ENCODE data around the gene GJA4. TPM values are rescaled to one million over a fixed set of nuclear protein-coding genes. Genes with fewer than 3 reads are reported as not detected.

Gene GJA4
- total RNA-seq (2014; rRNA removed; shearing (Covaris generic); ENCODE audit: low replicate concordance) = not detected in 2 replicates

GRCh38 chr1:34792868-34793727 lies at the start of gene GJA4:
TSS of gene GJA4 (plus strand) at chr1:34792999. CDS start at chr1:34794214, 1,215 bp downstream.
- no peaks in the 10 kb centered on the region for H3K36me3 ChIP-seq
- DNase-seq = no peak
- no peaks in the 10 kb centered on the region for H3K27me3 ChIP-seq
- H3K9me3 ChIP-seq = no peaks in the 10 kb centered on the region
- H3K4me3 ChIP-seq = no peak within 1 kb of the TSS

GRCh38 chr1:34743775-34744174 lies 49.0 kb upstream of the GJA4 start:
- Histone ChIP-seq H3K4me3 (no peak overlapping the region), H3K36me3 (no peaks in the 10 kb centered on the region), H3K27me3 (no peaks in the 10 kb centered on the region), H3K9me3 (no peaks in the 10 kb centered on the region)
- no peak for DNase-seq

- Histone ChIP-seq H3K27me3 (no peaks in the 10 kb centered on the region), H3K36me3 (no peaks in the 10 kb centered on the region), H3K4me3 (no peak overlapping the region), H3K9me3 (no peaks in the 10 kb centered on the region)
- DNase-seq = no peak
Observed at GRCh38 chr1:34744851-34745250, 47.9 kb upstream of the GJA4 start.

- no peaks in the 10 kb centered on the region for H3K9me3 ChIP-seq
- no peak overlapping the region for H3K4me3 ChIP-seq
- DNase-seq = no peak
- H3K36me3 ChIP-seq = no peaks in the 10 kb centered on the region
- H3K27me3 ChIP-seq = no peaks in the 10 kb centered on the region
Observed at GRCh38 chr1:34745666-34746065, 47.1 kb upstream of the GJA4 start.

- DNase-seq = no peak
- Histone ChIP-seq H3K9me3 (no peaks in the 10 kb centered on the region), H3K4me3 (no peak overlapping the region), H3K36me3 (no peaks in the 10 kb centered on the region), H3K27me3 (no peaks in the 10 kb centered on the region)
Observed at GRCh38 chr1:34746101-34746500, 46.7 kb upstream of the GJA4 start.

- DNase-seq = no peak
- no peaks in the 10 kb centered on the region for H3K36me3 ChIP-seq
- H3K4me3 ChIP-seq = no peak overlapping the region
- H3K9me3 ChIP-seq = no peaks in the 10 kb centered on the region
- no peaks in the 10 kb centered on the region for H3K27me3 ChIP-seq
Observed at GRCh38 chr1:34746785-34747637, 45.8 kb upstream of the GJA4 start.

- no peak for DNase-seq
- Histone ChIP-seq H3K4me3 (no peak overlapping the region), H3K9me3 (no peaks in the 10 kb centered on the region), H3K27me3 (no peaks in the 10 kb centered on the region), H3K36me3 (no peaks in the 10 kb centered on the region)
Observed at GRCh38 chr1:34747638-34747941, 45.2 kb upstream of the GJA4 start.

- peak; percentile 23 for DNase-seq
- Histone ChIP-seq H3K36me3 (no peaks in the 10 kb centered on the region), H3K9me3 (no peaks in the 10 kb centered on the region), H3K27me3 (no peaks in the 10 kb centered on the region), H3K4me3 (no peak overlapping the region)
Observed at GRCh38 chr1:34749992-34750391, 42.8 kb upstream of the GJA4 start.

GRCh38 chr1:34750610-34751009 lies 42.2 kb upstream of the GJA4 start:
- no peak overlapping the region for H3K4me3 ChIP-seq
- no peaks in the 10 kb centered on the region for H3K27me3 ChIP-seq
- H3K9me3 ChIP-seq = no peaks in the 10 kb centered on the region
- DNase-seq = peak; percentile 13
- H3K36me3 ChIP-seq = no peaks in the 10 kb centered on the region

- Histone ChIP-seq H3K27me3 (no peaks in the 10 kb centered on the region), H3K4me3 (no peak overlapping the region), H3K9me3 (no peaks in the 10 kb centered on the region), H3K36me3 (no peaks in the 10 kb centered on the region)
- DNase-seq = no peak
Observed at GRCh38 chr1:34753163-34753562, 39.6 kb upstream of the GJA4 start.

- DNase-seq = no peak
- no peaks in the 10 kb centered on the region for H3K9me3 ChIP-seq
- H3K36me3 ChIP-seq = no peaks in the 10 kb centered on the region
- no peak within 1 kb of the TSS for H3K4me3 ChIP-seq
- no peaks in the 10 kb centered on the region for H3K27me3 ChIP-seq
Observed at GRCh38 chr1:34754964-34755637, 37.7 kb upstream of the GJA4 start, which contains the start of gene GJB5. TSS of gene GJB5 (plus strand) at chr1:34755047. CDS start at chr1:34757331, 2,284 bp downstream.

- Histone ChIP-seq H3K36me3 (no peaks in the 10 kb centered on the region), H3K9me3 (no peaks in the 10 kb centered on the region), H3K4me3 (no peak overlapping the region), H3K27me3 (no peaks in the 10 kb centered on the region)
- no peak for DNase-seq
Observed at GRCh38 chr1:34755961-34756360, 36.8 kb upstream of the GJA4 start.

GRCh38 chr1:34757386-34757785 lies 35.4 kb upstream of the GJA4 start:
- Histone ChIP-seq H3K27me3 (no peaks in the 10 kb centered on the region), H3K9me3 (no peaks in the 10 kb centered on the region), H3K36me3 (no peaks in the 10 kb centered on the region), H3K4me3 (no peak overlapping the region)
- DNase-seq = no peak

- H3K36me3 ChIP-seq = no peaks in the 10 kb centered on the region
- H3K9me3 ChIP-seq = no peaks in the 10 kb centered on the region
- no peaks in the 10 kb centered on the region for H3K27me3 ChIP-seq
- DNase-seq = no peak
- H3K4me3 ChIP-seq = no peak overlapping the region
Observed at GRCh38 chr1:34758751-34759150, 34.0 kb upstream of the GJA4 start.

- no peak for DNase-seq
- Histone ChIP-seq H3K9me3 (no peaks in the 10 kb centered on the region), H3K4me3 (no peak within 1 kb of the TSS), H3K27me3 (no peaks in the 10 kb centered on the region), H3K36me3 (no peaks in the 10 kb centered on the region)
Observed at GRCh38 chr1:34759503-34760357, 33.1 kb upstream of the GJA4 start, which contains the start of gene GJB4. TSS of gene GJB4 (plus strand) at chr1:34759740. CDS start at chr1:34761255, 1,515 bp downstream.

- Histone ChIP-seq H3K36me3 (no peaks in the 10 kb centered on the region), H3K4me3 (no peak overlapping the region), H3K9me3 (no peaks in the 10 kb centered on the region), H3K27me3 (no peaks in the 10 kb centered on the region)
- DNase-seq = no peak
Observed at GRCh38 chr1:34761176-34761761, 31.5 kb upstream of the GJA4 start.
